Measurements from ENCODE around the gene LHCGR. TPM values are rescaled to one million over a fixed set of nuclear protein-coding genes. Genes with fewer than 3 reads are reported as not detected.

Gene LHCGR
- total and polyA plus RNA-seq, 7 donors: not detected

- H3K27ac ChIP-seq: peak overlapping the region in 1 of 4 donors; percentile 10
- no peaks in the 10 kb centered on the region for H3K4me1 ChIP-seq
Observed at GRCh38 chr2:48723129-48723528, 32.4 kb downstream of the LHCGR start.

GRCh38 chr2:48722391-48722790, 33.1 kb downstream of the LHCGR start:
- no peak for DNase-seq
- no peak for TF ChIP-seq CTCF (IDR thresholded peaks at IDR 0.05)
- no peak for TF ChIP-seq POLR2AphosphoS5 (IDR thresholded peaks at IDR 0.05)
- TF ChIP-seq POLR2A (IDR thresholded peaks at IDR 0.05): no peak
- no peak for TF ChIP-seq EP300 (IDR thresholded peaks at IDR 0.05)
- Histone ChIP-seq H3K27me3 (peaks cover 0 to 36% (median 0%) of the 10 kb centered on the region in 3 donors), H3K4me1 (no peaks in the 10 kb centered on the region), H3K36me3 (no peaks in the 10 kb centered on the region), H3K27ac (peak overlapping the region in 1 of 4 donors; percentile 10), H3K9me3 (no peaks in the 10 kb centered on the region), H3K4me3 (no peak overlapping the region)
- 88 to 91% methylated on average over 1 of the region's 1 CpG for WGBS, 2 donors
- intact Hi-C loops (cut with DNase I): no loop called here

More at GRCh38 chr2:48723129-48723528, 32.4 kb downstream of the LHCGR start:
- no peak for DNase-seq
- Histone ChIP-seq H3K36me3 (no peaks in the 10 kb centered on the region), H3K27me3 (peaks cover 0 to 36% (median 0%) of the 10 kb centered on the region in 3 donors), H3K4me3 (no peak overlapping the region), H3K9me3 (no peaks in the 10 kb centered on the region)
- TF ChIP-seq EP300 (IDR thresholded peaks at IDR 0.05): no peak
- no peak for TF ChIP-seq POLR2AphosphoS5 (IDR thresholded peaks at IDR 0.05)
- TF ChIP-seq CTCF (IDR thresholded peaks at IDR 0.05): no peak
- TF ChIP-seq POLR2A (IDR thresholded peaks at IDR 0.05): no peak
- intact Hi-C loops (cut with DNase I): no loop called here

GRCh38 chr2:48721158-48721557, 34.4 kb downstream of the LHCGR start:
- H3K27ac ChIP-seq: no peak overlapping the region
- H3K4me3 ChIP-seq: no peak overlapping the region
- H3K4me1 ChIP-seq: peaks cover 0 to 1% (median 0%) of the 10 kb centered on the region in 4 donors
- no peaks in the 10 kb centered on the region for H3K36me3 ChIP-seq
- H3K9me3 ChIP-seq: no peaks in the 10 kb centered on the region
- no peak for TF ChIP-seq EP300 (IDR thresholded peaks at IDR 0.05)
- TF ChIP-seq POLR2AphosphoS5 (IDR thresholded peaks at IDR 0.05): no peak
- TF ChIP-seq POLR2A (IDR thresholded peaks at IDR 0.05): no peak
- no peak for TF ChIP-seq CTCF (IDR thresholded peaks at IDR 0.05)
- peaks cover 0 to 36% (median 0%) of the 10 kb centered on the region in 3 donors for H3K27me3 ChIP-seq
- 89 to 93% methylated on average over 2 of the region's 2 CpGs for WGBS, 2 donors
- no peak for DNase-seq
- intact Hi-C loops (cut with DNase I): no loop called here

- no peaks in the 10 kb centered on the region for H3K9me3 ChIP-seq
- WGBS, 2 donors: 76 to 77% methylated on average over 3 of the region's 3 CpGs
- no peak overlapping the region for H3K4me3 ChIP-seq
- H3K27me3 ChIP-seq: peaks cover 0 to 36% (median 0%) of the 10 kb centered on the region in 3 donors
- H3K4me1 ChIP-seq: peaks cover 0 to 17% (median 8%) of the 10 kb centered on the region in 4 donors
- TF ChIP-seq EP300 (IDR thresholded peaks at IDR 0.05) (no peak), POLR2A (IDR thresholded peaks at IDR 0.05) (no peak), CTCF (IDR thresholded peaks at IDR 0.05) (no peak), POLR2AphosphoS5 (IDR thresholded peaks at IDR 0.05) (no peak)
- DNase-seq: no peak
- H3K27ac ChIP-seq: no peak overlapping the region
- no peaks in the 10 kb centered on the region for H3K36me3 ChIP-seq
- intact Hi-C loops (cut with DNase I): no loop called here
Observed at GRCh38 chr2:48719480-48720177, 35.9 kb downstream of the LHCGR start.

Measured in sigmoid colon (tissue), 7 donors.